Measurements from ENCODE around the gene CNTLN.

GRCh38 chr9:17130725-17131124 lies 4.1 kb upstream of the CNTLN start:
- TF ChIP-seq CTCF (IDR thresholded peaks at IDR 0.05) (no peak), POLR2A (IDR thresholded peaks at IDR 0.05) (no peak)
